ENCODE results near the gene RWDD4. TPM values are rescaled to one million over a fixed set of nuclear protein-coding genes. Genes with fewer than 3 reads are reported as not detected.

The RWDD4 gene
- total RNA-seq, 1 donor from 2014 or later: 18.2 TPM

DNA sequence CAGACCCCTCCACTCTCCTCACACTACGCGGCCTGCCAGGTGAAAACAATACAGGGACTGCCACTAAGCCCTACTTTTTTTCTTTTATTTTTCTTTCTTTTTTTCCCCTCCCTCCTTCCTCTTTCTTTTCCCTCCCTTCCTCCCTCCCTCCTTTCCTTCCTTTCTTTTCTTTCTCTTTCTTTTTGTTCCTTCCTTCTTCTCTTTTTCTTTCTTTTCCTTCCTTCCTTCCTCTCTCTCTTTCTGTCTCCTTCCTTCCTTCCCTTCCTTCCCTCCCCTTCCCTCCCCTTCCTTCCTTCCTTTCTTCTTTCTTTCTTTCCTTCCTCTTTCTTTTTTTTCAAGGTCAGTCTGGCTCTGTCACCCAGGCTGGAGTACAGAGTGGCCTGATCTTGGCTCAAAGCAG, 41.9 kb downstream of the RWDD4 start:
- no peak overlapping the region for H3K27ac ChIP-seq
- no peaks in the 10 kb centered on the region for H3K9me3 ChIP-seq
- no peaks in the 10 kb centered on the region for H3K36me3 ChIP-seq
- no peak overlapping the region for H3K4me3 ChIP-seq
- DNase-seq (ENCODE audit: extremely low spot score in 2 of 2): no peak
- intact Hi-C loops (cut with DNase I): no loop called here
- no peaks in the 10 kb centered on the region for H3K27me3 ChIP-seq
- TF ChIP-seq POLR2A (IDR thresholded peaks at IDR 0.05) (no peak), POLR2AphosphoS5 (IDR thresholded peaks at IDR 0.05; ENCODE audit: insufficient read depth in 1 of 2, low read depth in 1 of 2) (no peak)
- TF ChIP-seq, protein P1, sequence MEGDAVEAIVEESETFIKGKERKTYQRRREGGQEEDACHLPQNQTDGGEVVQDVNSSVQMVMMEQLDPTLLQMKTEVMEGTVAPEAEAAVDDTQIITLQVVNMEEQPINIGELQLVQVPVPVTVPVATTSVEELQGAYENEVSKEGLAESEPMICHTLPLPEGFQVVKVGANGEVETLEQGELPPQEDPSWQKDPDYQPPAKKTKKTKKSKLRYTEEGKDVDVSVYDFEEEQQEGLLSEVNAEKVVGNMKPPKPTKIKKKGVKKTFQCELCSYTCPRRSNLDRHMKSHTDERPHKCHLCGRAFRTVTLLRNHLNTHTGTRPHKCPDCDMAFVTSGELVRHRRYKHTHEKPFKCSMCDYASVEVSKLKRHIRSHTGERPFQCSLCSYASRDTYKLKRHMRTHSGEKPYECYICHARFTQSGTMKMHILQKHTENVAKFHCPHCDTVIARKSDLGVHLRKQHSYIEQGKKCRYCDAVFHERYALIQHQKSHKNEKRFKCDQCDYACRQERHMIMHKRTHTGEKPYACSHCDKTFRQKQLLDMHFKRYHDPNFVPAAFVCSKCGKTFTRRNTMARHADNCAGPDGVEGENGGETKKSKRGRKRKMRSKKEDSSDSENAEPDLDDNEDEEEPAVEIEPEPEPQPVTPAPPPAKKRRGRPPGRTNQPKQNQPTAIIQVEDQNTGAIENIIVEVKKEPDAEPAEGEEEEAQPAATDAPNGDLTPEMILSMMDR (IDR thresholded peaks at IDR 0.05): no peak
- no peaks in the 10 kb centered on the region for H3K4me1 ChIP-seq

DNA sequence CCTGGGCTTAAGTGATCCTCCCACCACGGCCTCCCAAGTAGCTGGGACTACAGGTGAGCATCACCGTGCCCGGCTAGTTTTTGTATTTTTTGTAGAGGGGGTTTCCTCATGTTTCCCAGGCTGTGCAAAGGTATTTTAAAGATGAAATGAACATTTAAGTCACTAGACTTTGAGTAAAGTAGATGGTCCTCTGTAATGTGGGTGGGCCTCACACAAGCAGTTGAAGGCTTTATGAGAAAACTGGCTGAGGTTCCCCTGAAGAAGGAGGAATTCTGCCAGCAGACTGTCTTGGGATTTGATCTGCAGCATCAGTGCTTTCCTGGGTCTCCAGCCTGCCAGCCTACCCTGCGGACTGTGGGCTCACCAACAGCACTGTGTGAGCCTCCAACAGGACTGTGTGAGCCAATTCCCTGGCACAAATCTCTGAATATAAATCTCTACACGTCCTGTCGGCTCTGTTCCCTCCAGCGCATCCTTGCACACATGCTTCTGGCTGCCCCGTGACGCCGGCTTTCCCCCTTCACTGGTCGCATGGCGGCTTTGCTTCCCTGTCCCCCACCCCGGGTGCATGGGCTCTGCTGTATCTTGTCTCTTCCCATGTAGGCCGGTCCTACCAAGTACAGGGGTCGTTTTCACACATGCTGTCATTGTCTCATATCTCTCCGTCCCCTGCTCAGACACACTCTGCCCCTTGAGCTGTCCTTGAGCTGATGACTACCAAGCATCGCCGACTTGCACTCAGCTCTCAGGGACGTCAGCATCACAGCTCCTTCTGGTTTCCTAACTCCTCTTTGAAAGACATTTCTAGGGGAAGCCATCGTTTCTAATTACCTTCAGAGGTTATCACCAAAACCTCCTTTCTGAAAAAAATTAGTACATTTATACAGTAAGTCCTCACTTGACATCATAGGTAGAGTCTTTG, 46.4 kb downstream of the RWDD4 start:
- Histone ChIP-seq H3K36me3 (no peaks in the 10 kb centered on the region), H3K9me3 (no peaks in the 10 kb centered on the region), H3K27ac (no peak overlapping the region), H3K27me3 (no peaks in the 10 kb centered on the region), H3K4me3 (no peak overlapping the region), H3K4me1 (peaks cover 8% of the 10 kb centered on the region)
- DNase-seq (ENCODE audit: extremely low spot score in 2 of 2): no peak
- TF ChIP-seq POLR2A (IDR thresholded peaks at IDR 0.05): no peak
- no peak for TF ChIP-seq POLR2AphosphoS5 (IDR thresholded peaks at IDR 0.05; ENCODE audit: insufficient read depth in 1 of 2, low read depth in 1 of 2)
- TF ChIP-seq, protein P1 (IDR thresholded peaks at IDR 0.05): no peak
- intact Hi-C loops (cut with DNase I): no loop called here

DNA sequence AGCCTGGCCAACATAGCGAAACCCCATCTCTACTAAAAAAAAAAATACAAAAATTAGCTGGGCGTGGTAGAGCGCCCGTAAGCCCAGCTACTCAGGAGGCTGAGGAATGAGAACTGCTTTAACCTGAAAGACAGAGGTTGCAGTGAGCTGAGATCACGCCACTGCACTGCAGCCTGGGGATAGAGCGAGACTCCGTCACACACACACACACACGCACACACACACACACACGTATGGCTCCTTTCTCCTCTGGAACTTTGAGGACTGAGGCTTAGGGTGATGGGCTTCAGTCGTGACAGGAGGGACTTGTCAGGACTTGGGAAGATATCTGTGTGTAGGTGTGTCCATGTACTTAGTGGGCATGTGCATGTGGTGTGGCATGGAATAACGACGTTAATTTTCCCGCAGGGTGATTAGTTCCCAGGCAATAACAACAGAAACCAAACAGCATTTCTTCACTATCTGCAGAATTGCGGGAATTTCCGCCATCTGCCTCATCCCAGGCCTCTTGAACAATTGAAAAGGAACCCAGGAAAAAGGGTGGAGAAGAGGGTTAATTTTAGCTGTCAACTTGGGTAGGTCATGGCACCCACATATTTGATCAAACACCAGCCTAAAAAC, 47.7 kb downstream of the RWDD4 start:
- no peak overlapping the region for H3K4me3 ChIP-seq
- H3K9me3 ChIP-seq: no peaks in the 10 kb centered on the region
- TF ChIP-seq POLR2A (IDR thresholded peaks at IDR 0.05) (no peak), POLR2AphosphoS5 (IDR thresholded peaks at IDR 0.05; ENCODE audit: insufficient read depth in 1 of 2, low read depth in 1 of 2) (no peak)
- TF ChIP-seq, protein P1 (IDR thresholded peaks at IDR 0.05): no peak
- DNase-seq (ENCODE audit: extremely low spot score in 2 of 2): no peak
- H3K36me3 ChIP-seq: no peaks in the 10 kb centered on the region
- H3K27ac ChIP-seq: no peak overlapping the region
- peaks cover 8% of the 10 kb centered on the region for H3K4me1 ChIP-seq
- intact Hi-C loops (cut with DNase I): no loop called here
- no peaks in the 10 kb centered on the region for H3K27me3 ChIP-seq

DNA sequence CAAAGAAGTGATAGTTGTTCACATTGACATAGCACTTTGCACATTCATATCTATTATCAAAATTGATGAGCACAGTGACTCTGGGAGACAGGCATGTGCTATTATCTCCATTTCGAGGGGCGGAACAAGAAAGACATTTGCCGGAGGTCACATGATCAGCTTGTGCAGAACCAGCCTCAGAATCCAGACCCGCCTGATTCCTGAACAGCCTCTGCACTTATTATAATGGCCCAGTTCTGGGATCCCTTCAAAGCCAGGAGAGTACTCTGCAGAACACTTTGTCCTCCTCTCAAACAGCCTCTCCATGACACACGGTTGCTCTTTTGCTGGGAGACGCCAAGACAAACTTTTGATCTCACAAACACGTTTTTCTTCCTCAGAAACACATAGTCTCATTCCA, 48.4 kb downstream of the RWDD4 start:
- Histone ChIP-seq H3K9me3 (no peaks in the 10 kb centered on the region), H3K4me3 (no peak overlapping the region), H3K36me3 (no peaks in the 10 kb centered on the region), H3K27me3 (no peaks in the 10 kb centered on the region), H3K27ac (no peak overlapping the region), H3K4me1 (peaks cover 8% of the 10 kb centered on the region)
- no peak for DNase-seq (ENCODE audit: extremely low spot score in 2 of 2)
- TF ChIP-seq POLR2A (IDR thresholded peaks at IDR 0.05) (no peak), POLR2AphosphoS5 (IDR thresholded peaks at IDR 0.05; ENCODE audit: insufficient read depth in 1 of 2, low read depth in 1 of 2) (no peak)
- TF ChIP-seq, protein P1 (IDR thresholded peaks at IDR 0.05): no peak
- intact Hi-C loops (cut with DNase I): no loop called here

DNA sequence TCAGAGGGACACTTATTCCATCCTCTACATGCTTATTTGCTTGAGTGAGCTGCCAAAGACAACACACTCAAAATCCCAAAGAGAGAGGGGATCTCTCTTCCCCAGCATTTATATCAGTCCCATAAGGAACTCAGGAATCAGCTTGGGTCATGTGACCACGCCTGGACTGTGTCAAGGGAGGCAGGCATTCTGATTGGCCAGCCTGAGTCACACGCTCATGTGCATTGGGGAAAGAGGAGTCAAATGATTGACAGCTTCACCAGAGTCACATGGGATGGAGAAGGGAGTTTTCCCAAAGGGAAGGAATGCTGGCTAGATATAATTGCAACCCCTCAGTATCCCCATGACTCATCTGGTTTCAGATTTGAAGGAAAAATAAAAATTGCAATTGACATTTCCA, 49.0 kb downstream of the RWDD4 start:
- no peak for TF ChIP-seq POLR2A (IDR thresholded peaks at IDR 0.05)
- TF ChIP-seq, protein P1 (IDR thresholded peaks at IDR 0.05): no peak
- TF ChIP-seq POLR2AphosphoS5 (IDR thresholded peaks at IDR 0.05; ENCODE audit: insufficient read depth in 1 of 2, low read depth in 1 of 2): no peak
- H3K4me3 ChIP-seq: no peak overlapping the region
- no peaks in the 10 kb centered on the region for H3K27me3 ChIP-seq
- H3K9me3 ChIP-seq: no peaks in the 10 kb centered on the region
- no peak for DNase-seq (ENCODE audit: extremely low spot score in 2 of 2)
- intact Hi-C loops (cut with DNase I): no loop called here
- H3K36me3 ChIP-seq: no peaks in the 10 kb centered on the region
- H3K4me1 ChIP-seq: peaks cover 8% of the 10 kb centered on the region
- H3K27ac ChIP-seq: no peak overlapping the region

All from vagina (tissue), 2 donors.